T47D (cell line): ENCODE measurements around the gene SRGAP1.

Source experiments
- DNase-seq, 2 experiments: peaks; one replicate each; pipeline versions ENCODE4 v3.0.0 to v3.0.0-alpha.2; 2011 to 2012; ENCODE audit warnings: low read depth in 1 of 2, low spot score in 1 of 2
- JUND ChIP-seq: IDR thresholded peaks from 2 replicates; pipeline ENCODE4 v1.6.1; 2012; ENCODE audit warnings: low read depth
- in situ Hi-C: cut with HindIII; loops from 2 replicates; pipeline ENCODE4 v1.10.0; 2016; ENCODE audit warnings: low sequenced_read_pairs, low pct_unique_long_range_greater_than_20kb

Gene SRGAP1

DNA sequence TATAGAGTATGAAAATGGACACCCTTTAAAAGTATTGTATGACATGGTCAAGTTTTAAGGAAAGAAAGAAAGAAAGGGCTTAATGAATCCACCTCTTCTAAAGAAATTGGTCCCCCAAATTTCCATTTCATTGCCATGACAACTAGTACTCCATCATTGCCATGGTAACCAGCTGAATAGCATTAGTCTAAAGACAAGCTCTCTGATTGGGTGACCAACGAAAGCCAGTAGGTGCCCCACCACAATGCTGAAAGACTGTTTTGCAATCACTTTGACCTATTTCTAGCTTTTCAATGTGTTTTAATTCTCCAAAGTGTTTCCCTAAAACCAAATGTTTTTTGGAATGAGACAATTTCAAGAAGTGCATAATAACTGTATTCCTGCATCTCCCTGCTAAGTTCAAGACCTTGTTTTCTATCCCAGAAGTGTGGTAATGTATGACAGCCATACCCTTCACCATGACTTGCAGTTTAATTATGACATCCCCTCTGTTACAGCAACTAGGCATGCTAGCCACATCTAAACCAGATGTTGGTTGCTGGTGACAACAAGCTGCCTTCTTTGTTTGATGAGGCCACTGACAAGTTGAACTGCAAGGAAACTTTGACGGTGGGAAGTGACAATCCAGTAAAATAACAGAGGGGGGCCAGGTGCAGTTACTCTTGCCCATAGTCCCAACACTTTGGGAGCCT lies 330.9 kb downstream of the SRGAP1 start:
- in situ Hi-C loops, result no loop called here
- DNase-seq, result no peak
- no peak for TF ChIP-seq JUND

GRCh38 chr12:64177001-64177400 lies 332.5 kb downstream of the SRGAP1 start:
- no peak for DNase-seq
- in situ Hi-C loops, result no loop called here
- TF ChIP-seq JUND, result no peak

DNA sequence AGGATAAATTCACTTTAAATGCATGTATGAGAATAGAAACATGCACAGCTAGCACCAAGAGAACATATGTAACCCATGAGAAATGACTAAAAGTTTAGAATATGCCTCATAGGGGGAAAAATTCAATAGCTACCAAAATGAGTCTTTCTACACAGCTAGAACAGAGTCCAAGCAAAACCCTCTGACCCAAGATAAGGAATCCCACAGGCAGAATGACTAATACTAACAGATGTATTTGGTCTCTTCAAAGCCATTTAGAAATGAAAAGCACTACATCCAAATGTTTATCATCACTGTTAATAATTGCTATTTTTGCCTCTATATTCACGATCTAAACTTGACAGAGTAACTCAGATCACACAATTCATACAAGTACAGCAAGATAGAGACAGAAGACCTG lies 333.6 kb downstream of the SRGAP1 start:
- in situ Hi-C loops, result no loop called here

DNA sequence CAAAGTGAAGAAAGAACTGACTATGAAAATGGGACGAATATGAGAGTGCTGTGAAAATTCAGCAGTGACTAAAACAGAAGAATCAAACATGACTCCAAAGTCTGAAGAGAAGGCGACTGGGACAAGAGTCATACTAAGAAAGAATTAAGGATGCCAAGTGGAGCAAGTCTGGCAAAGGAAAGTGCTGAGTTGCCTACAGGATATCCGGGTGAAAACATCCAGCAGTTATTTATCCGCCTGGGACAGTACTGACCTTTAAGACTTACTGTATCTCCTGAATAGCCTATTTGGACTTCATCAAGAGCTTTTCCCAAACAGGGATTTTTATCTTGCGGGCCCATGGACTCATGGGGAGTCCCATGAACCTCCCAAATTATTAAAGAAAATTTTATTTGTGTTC lies 336.5 kb downstream of the SRGAP1 start:
- DNase-seq, result peak in 1 of 2 experiments; percentile 17
- in situ Hi-C loops, result no loop called here
- TF ChIP-seq JUND, result no peak

More for the DNA sequence above, 333.6 kb downstream of the SRGAP1 start:
- TF ChIP-seq JUND, result no peak
- no peak for DNase-seq

DNA sequence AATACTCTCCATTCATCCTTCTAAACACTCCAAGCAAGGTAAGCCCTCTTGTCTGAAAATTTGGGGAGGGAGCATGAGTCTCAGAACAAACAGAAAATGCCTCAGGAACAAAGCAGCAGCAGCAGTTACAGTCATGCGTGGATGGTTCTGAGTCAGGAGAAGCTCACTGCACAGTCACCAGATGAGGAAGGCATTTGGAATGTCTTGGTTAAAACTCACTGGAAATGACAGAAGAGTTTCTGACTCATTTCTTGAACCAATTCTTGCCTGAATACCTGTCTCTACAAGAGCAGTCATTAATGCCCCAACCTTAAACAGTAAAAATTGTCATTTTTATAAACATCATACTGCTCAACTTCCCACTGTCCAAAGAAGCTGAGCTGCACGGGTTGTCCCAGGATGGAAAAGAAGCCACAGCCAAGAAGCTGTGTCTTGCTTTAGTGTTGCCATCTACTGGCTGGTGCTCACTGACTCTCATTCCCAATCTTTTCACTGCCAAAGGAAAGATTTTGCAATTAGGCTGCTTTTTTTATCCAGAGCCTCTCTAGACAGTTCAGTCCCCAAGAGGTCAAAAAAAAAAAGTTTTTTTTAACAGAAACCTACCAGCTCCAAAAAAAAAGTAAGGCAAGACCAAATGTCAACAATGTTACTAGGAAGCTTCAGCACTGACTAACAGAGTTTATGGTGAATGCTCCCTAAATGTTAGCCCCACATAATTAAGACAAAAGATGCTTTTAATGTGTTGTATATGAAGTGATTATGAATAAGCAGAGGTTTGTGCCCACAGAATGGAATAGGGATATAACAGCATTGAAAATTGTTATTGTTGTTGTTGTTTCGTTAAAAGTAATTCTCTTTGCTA lies 337.2 kb downstream of the SRGAP1 start:
- DNase-seq, result peak; percentile 65 to 81
- TF ChIP-seq JUND, result no peak

DNA sequence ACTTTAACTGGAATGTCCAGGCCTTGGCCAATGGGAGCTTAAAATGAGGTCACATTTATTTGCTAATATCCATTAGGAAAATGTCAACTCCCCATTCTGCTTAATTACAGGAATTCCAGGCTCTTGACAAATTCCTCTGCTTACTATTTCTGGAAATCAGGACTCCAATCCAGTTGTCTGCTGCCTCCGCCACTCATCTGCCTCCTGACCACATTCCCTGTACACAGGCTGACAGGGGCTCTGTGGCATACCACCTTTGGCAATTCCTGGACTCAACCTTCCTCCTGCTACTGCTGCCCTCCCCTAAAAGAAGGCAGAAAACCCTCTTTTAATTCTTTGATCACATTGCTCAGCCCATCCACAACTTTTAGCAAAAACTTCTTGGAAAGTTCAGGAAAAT lies 339.7 kb downstream of the SRGAP1 start:
- no peak for DNase-seq
- no peak for TF ChIP-seq JUND
- in situ Hi-C loops, result no loop called here

More for the DNA sequence above, 337.2 kb downstream of the SRGAP1 start:
- in situ Hi-C loops, result no loop called here

- TF ChIP-seq JUND, result no peak
- in situ Hi-C loops, result no loop called here
- no peak for DNase-seq
These were observed 342.3 kb downstream of the SRGAP1 start for GRCh38 chr12:64186789-64187188.

DNA sequence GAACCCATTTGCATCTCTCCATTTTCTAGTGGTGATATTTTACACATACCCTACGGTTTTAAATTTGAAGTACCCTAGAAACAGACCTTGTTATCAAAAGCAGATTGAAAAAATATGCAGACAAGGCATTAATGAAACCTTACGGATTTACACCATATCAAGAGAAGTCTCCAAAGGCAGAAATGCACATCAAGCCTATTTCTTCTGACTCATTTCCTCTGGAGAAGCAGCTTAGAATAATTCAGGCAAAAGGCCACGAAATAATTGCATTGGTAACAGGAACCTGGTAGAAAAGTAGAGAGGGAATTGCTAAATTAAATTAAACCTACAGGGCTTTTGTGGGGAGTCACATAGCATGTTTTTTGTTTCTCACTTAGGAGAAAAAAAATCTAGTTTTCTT lies 342.9 kb downstream of the SRGAP1 start:
- no peak for TF ChIP-seq JUND
- in situ Hi-C loops, result no loop called here
- DNase-seq, result no peak

- in situ Hi-C loops, result no loop called here
- no peak for DNase-seq
- TF ChIP-seq JUND, result no peak
These were observed 343.3 kb downstream of the SRGAP1 start for GRCh38 chr12:64187794-64188193.

DNA sequence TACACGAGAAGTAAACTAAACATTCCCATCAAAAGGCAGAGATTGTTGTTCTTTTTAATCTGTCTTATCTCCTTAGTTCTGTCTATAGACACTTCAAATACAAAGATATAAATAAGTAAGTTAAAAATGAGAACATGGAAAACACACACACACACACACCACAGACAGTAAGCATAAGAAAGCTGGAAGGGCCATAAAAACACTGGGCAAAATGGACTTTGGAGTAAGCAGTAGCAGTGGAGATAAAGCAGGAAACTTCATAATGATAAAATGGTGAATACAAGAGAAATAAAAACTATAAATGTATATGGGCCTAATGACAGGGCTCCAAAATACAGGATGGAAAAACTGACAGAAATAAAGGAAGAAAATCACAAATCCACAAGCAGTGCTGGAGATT lies 345.0 kb downstream of the SRGAP1 start:
- no peak for DNase-seq
- no peak for TF ChIP-seq JUND
- in situ Hi-C loops, result no loop called here

DNA sequence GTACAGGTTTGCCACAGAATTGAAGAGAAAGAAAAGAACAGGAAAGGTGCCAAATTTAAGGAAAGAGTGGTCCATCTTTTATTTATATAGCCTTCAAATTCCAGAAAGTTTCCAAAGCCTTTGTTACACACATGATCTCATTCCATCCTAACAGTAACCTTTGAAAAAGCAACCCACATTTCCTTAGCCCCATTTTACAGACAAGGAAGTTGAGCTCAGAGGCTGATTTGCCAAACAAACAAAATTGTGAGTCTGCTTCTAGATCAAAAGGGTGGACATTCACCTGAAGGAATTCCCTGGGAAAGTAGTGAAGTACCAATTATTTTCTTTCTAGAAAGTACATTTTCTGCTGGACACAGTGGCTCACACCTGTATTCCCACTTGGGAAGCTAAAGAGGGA lies 345.6 kb downstream of the SRGAP1 start:
- TF ChIP-seq JUND, result no peak
- no peak for DNase-seq
- in situ Hi-C loops, result no loop called here

DNA sequence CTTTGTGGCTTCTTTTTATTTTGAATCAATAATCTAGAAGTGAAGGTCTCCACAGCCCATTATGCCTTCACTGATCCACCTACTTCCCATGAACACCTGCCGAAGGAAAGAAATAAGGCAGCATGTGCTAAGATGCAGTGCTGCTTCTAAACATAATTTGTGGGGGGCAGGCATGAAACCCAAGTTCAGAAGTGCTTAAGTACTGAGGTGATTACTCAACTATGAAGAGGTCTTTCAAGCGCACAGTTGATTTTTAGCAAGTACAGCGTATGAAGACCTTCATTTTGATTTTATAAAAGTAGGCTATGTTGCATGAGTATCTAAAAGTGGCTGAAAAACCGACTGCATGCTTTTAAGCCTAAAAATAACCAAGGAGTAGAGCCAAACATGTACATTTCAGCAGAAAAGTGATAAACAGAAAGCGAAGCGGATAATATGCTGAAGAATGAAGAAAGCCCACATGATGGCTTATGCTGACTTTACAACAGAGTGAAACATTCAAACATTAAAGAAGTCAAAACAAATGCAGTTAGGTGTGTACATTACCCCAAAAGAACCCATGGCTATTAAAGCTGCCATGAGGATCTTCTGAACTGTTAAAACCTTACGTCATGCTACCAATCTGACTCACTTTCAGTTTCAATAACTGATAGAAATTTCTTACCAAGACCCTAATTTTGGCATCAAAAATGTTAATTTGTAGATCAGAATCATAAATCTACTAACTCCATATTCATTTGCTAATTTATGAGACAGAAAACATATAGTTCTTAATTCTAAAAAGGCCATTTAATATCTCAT lies 348.3 kb downstream of the SRGAP1 start:
- in situ Hi-C loops, result no loop called here
- no peak for TF ChIP-seq JUND
- DNase-seq, result no peak
